Neural cell (in vitro differentiated cells): ENCODE data around the gene DOCK8. TPM values are rescaled to one million over a fixed set of nuclear protein-coding genes. Genes with fewer than 3 reads are reported as not detected.

Source experiments
- H2AFZ ChIP-seq: fragments of 200-600, 300-800 bp; sonication (generic), shearing (Covaris generic); 2 replicates; pipeline ENCODE4 v1.6.0; 2014; ENCODE audit warnings: low read depth, mild to moderate bottlenecking, antibody characterized with exemption, low read length, moderate library complexity
- H3F3A ChIP-seq: fragments of 200-600 bp; shearing (Covaris generic); 2 replicates; pipeline ENCODE4 v1.6.1; 2016; ENCODE audit warnings: mild to moderate bottlenecking, moderate library complexity, mixed read lengths, antibody characterized with exemption, low read length; ENCODE audit not compliant: insufficient read depth, poor library complexity, severe bottlenecking
- H3K27ac ChIP-seq: fragments of 200-600, 300-800 bp; sonication (generic), shearing (Covaris generic); 2 replicates; pipeline ENCODE4 v1.5.1; 2014; ENCODE audit warnings: mild to moderate bottlenecking, low read length, moderate library complexity
- H3K27me3 ChIP-seq: fragments of 300-800, 200-600 bp; sonication (generic), shearing (Covaris generic); 2 replicates; pipeline ENCODE4 v1.6.0; 2014; ENCODE audit warnings: mild to moderate bottlenecking, low read depth, low read length, moderate library complexity; ENCODE audit not compliant: insufficient read depth
- H3K36me3 ChIP-seq: fragments of 300-800, 200-600 bp; sonication (generic), shearing (Covaris generic); 2 replicates; pipeline ENCODE4 v1.5.1; 2014; ENCODE audit warnings: mild to moderate bottlenecking, antibody characterized with exemption, low read length, moderate library complexity; ENCODE audit not compliant: insufficient read depth
- H3K4me2 ChIP-seq: fragments of 300-800, 200-600 bp; sonication (generic), shearing (Covaris generic); 2 replicates; pipeline ENCODE4 v1.6.0; 2014; ENCODE audit warnings: mild to moderate bottlenecking, low read length
- H3K4me3 ChIP-seq: fragments of 300-800, 200-600 bp; sonication (generic), shearing (Covaris generic); 2 replicates; pipeline ENCODE4 v1.5.1; 2014; ENCODE audit warnings: mild to moderate bottlenecking, low read length, moderate library complexity
- H3K79me2 ChIP-seq: fragments of 200-600 bp; shearing (Covaris generic); replicated peaks from 2 replicates; pipeline ENCODE4 v1.6.0; 2014; ENCODE audit warnings: mild to moderate bottlenecking, low read length, moderate library complexity; ENCODE audit not compliant: insufficient read depth
- H3K9ac ChIP-seq: fragments of 300-800, 200-600 bp; sonication (generic), shearing (Covaris generic); 2 replicates; pipeline ENCODE4 v1.6.1; 2016; ENCODE audit warnings: mild to moderate bottlenecking, low read length, mixed read lengths
- H3K9me2 ChIP-seq: fragments of 200-600 bp; shearing (Covaris generic); 2 replicates; pipeline ENCODE4 v1.6.1; 2016; ENCODE audit warnings: mild to moderate bottlenecking, low read length, mixed read lengths; ENCODE audit not compliant: insufficient read depth
- H3K9me3 ChIP-seq: fragments of 200-600, 300-800 bp; sonication (generic), shearing (Covaris generic); 2 replicates; pipeline ENCODE4 v1.6.1; 2016; ENCODE audit warnings: mild to moderate bottlenecking, mixed run types, low read length, moderate library complexity, mixed read lengths
- H4K20me1 ChIP-seq: fragments of 200-600 bp; shearing (Covaris generic); 2 replicates; pipeline ENCODE4 v1.6.1; 2016; ENCODE audit warnings: mild to moderate bottlenecking, mixed run types; ENCODE audit not compliant: insufficient read depth
- EP300 ChIP-seq: fragments of 450-650 bp; conservative IDR thresholded peaks from 2 replicates; pipeline ENCODE4 v1.6.1; 2014; ENCODE audit warnings: antibody characterized with exemption, mild to moderate bottlenecking, moderate library complexity; ENCODE audit not compliant: poor library complexity, severe bottlenecking
- EZH2 ChIP-seq: fragments of 200-600, 300-800 bp; shearing (Covaris generic), sonication (generic); IDR thresholded peaks from 2 replicates; pipeline ENCODE4 v1.6.1; 2014; ENCODE audit warnings: antibody characterized with exemption, low read length, borderline replicate concordance, mild to moderate bottlenecking; ENCODE audit not compliant: insufficient read depth, poor library complexity, severe bottlenecking
- MXI1 ChIP-seq: fragments of 450-650 bp; conservative IDR thresholded peaks from 2 replicates; pipeline ENCODE4 v1.6.1; 2014; ENCODE audit warnings: antibody characterized with exemption, mild to moderate bottlenecking; ENCODE audit not compliant: poor library complexity, severe bottlenecking
- POLR2AphosphoS5 ChIP-seq: IDR thresholded peaks from 2 replicates; pipeline ENCODE4 v1.6.1; 2012
- RAD21 ChIP-seq: fragments of 450-650 bp; conservative IDR thresholded peaks from 2 replicates; pipeline ENCODE4 v1.6.1; 2014; ENCODE audit warnings: antibody characterized with exemption, mild to moderate bottlenecking, moderate library complexity
- SMC3 ChIP-seq: fragments of 450-650 bp; conservative IDR thresholded peaks from 2 replicates; pipeline ENCODE4 v1.6.1; 2014; ENCODE audit warnings: antibody characterized with exemption, mild to moderate bottlenecking, moderate library complexity; ENCODE audit not compliant: poor library complexity
- TAF1 ChIP-seq: IDR thresholded peaks from 2 replicates; pipeline ENCODE4 v1.6.1; 2012; ENCODE audit warnings: low read depth
- polyA plus RNA-seq: library from polyadenylated mRNA; depleted of rRNA; stranded (reverse); fragments of >200 nt; gene quantifications from 2 replicates; pipeline ENCODE4 v1.2.3, GENCODE V29; 2014
- TF ChIP-seq, protein P1 (sequence below): IDR thresholded peaks from 2 replicates; pipeline ENCODE4 v1.6.1; 2012; ENCODE audit warnings: borderline replicate concordance
- TF ChIP-seq, protein P2 (sequence below): fragments of 450-650 bp; IDR thresholded peaks from 2 replicates; pipeline ENCODE4 v1.5.1; 2014; ENCODE audit warnings: antibody characterized with exemption, mild to moderate bottlenecking, moderate library complexity; ENCODE audit not compliant: poor library complexity, severe bottlenecking

Gene DOCK8
- polyA plus RNA-seq, 1 donor from 2014 or later: not detected

DNA sequence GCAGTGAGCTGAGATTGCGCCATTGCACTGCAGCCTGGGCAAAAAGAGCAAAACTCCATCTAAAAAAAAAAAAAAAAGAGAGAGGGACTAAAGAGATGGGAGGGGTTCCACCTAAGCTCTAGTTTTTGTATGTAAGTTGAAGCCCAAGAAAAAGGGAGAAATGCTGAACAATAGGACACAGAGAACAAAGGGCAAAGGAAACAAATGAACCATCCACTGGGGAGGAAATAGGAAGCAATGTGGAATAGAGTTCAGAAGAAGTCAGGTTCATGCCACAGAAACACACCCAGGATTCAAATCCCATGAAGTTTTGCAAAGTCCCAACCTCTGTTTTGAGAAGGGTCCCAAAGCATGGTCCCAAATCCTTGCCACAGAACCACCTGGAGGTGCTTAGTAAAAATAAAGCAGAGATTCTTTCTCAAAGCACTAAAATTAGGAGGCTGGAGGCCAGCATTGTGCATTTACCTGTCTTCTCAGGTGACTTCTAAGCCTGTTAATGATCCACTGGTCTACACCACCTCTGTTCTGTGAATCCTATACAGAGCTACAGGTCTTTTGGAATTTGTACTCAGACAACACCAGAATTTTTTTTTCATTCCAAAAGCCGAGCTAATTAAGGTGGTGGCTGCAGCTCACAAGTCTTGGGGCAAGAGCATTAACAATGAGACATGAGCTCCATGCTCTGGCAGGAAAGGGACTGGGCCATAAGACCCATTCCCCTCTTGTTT is 177.6 kb downstream of the DOCK8 start:
- H3K9ac ChIP-seq: no peak overlapping the region
- H3K4me2 ChIP-seq: no peak overlapping the region
- no peaks in the 10 kb centered on the region for H4K20me1 ChIP-seq
- H3K27ac ChIP-seq: no peak overlapping the region
- H3F3A ChIP-seq: no peaks in the 10 kb centered on the region
- no peaks in the 10 kb centered on the region for H3K9me3 ChIP-seq
- TF ChIP-seq POLR2AphosphoS5 (no peak), TAF1 (no peak), EP300 (no peak), SMC3 (no peak), MXI1 (no peak), EZH2 (no peak), RAD21 (no peak)
- TF ChIP-seq, protein P1, sequence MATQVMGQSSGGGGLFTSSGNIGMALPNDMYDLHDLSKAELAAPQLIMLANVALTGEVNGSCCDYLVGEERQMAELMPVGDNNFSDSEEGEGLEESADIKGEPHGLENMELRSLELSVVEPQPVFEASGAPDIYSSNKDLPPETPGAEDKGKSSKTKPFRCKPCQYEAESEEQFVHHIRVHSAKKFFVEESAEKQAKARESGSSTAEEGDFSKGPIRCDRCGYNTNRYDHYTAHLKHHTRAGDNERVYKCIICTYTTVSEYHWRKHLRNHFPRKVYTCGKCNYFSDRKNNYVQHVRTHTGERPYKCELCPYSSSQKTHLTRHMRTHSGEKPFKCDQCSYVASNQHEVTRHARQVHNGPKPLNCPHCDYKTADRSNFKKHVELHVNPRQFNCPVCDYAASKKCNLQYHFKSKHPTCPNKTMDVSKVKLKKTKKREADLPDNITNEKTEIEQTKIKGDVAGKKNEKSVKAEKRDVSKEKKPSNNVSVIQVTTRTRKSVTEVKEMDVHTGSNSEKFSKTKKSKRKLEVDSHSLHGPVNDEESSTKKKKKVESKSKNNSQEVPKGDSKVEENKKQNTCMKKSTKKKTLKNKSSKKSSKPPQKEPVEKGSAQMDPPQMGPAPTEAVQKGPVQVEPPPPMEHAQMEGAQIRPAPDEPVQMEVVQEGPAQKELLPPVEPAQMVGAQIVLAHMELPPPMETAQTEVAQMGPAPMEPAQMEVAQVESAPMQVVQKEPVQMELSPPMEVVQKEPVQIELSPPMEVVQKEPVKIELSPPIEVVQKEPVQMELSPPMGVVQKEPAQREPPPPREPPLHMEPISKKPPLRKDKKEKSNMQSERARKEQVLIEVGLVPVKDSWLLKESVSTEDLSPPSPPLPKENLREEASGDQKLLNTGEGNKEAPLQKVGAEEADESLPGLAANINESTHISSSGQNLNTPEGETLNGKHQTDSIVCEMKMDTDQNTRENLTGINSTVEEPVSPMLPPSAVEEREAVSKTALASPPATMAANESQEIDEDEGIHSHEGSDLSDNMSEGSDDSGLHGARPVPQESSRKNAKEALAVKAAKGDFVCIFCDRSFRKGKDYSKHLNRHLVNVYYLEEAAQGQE: no peak
- TF ChIP-seq, protein P2, sequence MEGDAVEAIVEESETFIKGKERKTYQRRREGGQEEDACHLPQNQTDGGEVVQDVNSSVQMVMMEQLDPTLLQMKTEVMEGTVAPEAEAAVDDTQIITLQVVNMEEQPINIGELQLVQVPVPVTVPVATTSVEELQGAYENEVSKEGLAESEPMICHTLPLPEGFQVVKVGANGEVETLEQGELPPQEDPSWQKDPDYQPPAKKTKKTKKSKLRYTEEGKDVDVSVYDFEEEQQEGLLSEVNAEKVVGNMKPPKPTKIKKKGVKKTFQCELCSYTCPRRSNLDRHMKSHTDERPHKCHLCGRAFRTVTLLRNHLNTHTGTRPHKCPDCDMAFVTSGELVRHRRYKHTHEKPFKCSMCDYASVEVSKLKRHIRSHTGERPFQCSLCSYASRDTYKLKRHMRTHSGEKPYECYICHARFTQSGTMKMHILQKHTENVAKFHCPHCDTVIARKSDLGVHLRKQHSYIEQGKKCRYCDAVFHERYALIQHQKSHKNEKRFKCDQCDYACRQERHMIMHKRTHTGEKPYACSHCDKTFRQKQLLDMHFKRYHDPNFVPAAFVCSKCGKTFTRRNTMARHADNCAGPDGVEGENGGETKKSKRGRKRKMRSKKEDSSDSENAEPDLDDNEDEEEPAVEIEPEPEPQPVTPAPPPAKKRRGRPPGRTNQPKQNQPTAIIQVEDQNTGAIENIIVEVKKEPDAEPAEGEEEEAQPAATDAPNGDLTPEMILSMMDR: no peak
- no peaks in the 10 kb centered on the region for H3K27me3 ChIP-seq
- no peak overlapping the region for H2AFZ ChIP-seq
- H3K79me2 ChIP-seq: no peaks in the 10 kb centered on the region
- no peaks in the 10 kb centered on the region for H3K9me2 ChIP-seq
- no peak overlapping the region for H3K4me3 ChIP-seq
- H3K36me3 ChIP-seq: no peaks in the 10 kb centered on the region

DNA sequence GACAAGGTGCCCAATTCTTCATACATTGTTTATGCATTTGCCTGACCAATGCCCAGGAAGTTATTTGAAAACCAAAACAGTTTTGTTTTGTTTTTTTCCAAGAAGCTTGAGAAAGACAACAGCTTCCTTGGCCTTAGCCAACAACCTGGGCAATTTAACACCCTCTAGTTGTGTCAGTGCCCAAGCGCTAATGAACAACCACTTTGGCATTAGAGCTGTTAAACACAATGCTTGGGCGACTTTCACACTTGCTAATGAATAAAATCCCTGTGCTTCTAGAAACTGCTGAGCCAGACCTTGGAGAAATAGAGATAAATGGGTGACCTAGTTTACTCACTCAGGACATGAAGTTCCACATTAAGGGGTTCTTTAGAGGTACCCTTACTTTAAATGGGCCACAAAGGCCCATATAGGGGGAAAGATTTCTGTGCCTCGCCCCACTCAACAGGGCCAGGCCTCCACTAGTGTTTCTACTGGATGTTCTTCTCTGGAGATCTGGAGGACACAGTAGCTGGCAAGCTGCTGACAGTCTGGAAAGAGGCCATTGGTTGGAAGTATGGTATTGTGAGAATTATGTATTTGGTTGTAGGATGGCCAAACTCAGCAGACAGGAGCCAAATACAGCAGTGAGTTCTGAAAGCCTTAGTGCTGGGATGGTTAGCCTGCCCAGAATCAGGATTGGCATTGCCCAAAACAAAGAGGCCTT is 179.8 kb downstream of the DOCK8 start:
- Histone ChIP-seq H2AFZ (no peak overlapping the region), H3K4me3 (no peak overlapping the region), H3K9ac (no peak overlapping the region), H3K79me2 (no peaks in the 10 kb centered on the region), H3F3A (no peaks in the 10 kb centered on the region), H3K4me2 (no peak overlapping the region), H4K20me1 (no peaks in the 10 kb centered on the region), H3K9me2 (no peaks in the 10 kb centered on the region), H3K9me3 (no peaks in the 10 kb centered on the region), H3K36me3 (no peaks in the 10 kb centered on the region), H3K27ac (no peak overlapping the region), H3K27me3 (no peaks in the 10 kb centered on the region)
- TF ChIP-seq RAD21 (no peak), EP300 (no peak), TAF1 (no peak), POLR2AphosphoS5 (no peak), EZH2 (no peak)
- TF ChIP-seq, protein P2: no peak
- TF ChIP-seq, protein P1: no peak
